GM18868 (cell line): ENCODE results near the gene SRBD1.

Experiments used
- ATAC-seq: cut with Tn5 transposase; IDR thresholded peaks from one replicate; pipeline ENCODE4 v1.9.1; 2021; ENCODE audit warnings: mild to moderate bottlenecking, moderate library complexity; ENCODE audit not compliant: unreplicated experiment

SRBD1 gene

DNA sequence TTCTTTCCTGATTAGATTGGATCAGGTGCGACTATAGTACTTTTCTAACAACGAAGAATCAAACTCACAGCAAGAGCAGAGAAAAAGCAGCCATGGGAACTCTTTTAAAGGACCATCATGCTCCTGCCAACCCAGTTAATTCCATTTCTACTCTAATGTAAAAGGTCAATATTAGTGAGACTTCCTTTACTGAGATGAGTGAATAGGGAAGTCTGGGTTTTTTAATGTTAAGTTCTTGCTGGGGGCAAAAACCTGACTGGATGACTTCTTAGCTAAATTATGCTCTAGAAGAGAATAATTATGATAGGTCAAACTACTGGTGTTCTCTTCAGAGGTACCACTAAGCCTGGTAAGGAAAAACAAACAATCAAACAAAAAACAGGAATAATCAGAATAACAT, 8.4 kb downstream of the SRBD1 start:
- ATAC-seq = no peak

DNA sequence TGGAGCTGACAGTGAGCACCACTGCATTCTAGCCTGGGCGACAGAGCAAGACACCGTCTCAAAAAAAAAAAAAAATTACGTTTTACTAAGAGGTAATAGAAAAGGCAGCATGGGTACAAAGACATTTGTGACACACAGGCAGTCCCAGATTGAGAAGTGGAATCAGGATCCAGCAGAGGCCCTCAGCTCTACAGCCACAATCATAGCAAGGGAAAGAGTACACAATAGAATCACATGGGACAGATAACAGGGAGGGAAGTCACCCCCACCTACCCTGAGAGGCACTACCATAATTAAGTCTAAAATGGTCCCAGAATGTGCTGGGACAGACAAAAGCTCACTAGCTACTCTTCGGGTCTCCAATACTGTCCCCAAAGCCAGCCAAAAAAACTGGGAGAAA, 12.5 kb downstream of the SRBD1 start:
- no peak for ATAC-seq

DNA sequence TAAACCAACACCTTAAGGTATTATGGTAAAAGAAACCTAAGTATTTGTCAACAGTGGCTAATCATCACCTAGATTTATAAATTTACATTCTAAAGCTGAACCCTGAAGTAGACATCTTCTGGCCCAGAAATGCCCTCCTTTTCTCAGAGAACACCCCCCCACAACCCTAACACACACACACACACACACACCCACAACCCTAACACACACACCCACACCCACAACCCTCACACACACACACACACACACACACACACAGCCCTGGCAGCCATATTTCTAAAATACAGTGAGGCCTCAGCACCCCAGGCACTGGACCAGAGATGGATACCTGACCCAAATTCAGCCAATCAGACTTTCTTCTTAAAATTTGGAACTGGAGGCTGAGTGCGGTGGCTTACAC, 14.3 kb downstream of the SRBD1 start:
- ATAC-seq = no peak

DNA sequence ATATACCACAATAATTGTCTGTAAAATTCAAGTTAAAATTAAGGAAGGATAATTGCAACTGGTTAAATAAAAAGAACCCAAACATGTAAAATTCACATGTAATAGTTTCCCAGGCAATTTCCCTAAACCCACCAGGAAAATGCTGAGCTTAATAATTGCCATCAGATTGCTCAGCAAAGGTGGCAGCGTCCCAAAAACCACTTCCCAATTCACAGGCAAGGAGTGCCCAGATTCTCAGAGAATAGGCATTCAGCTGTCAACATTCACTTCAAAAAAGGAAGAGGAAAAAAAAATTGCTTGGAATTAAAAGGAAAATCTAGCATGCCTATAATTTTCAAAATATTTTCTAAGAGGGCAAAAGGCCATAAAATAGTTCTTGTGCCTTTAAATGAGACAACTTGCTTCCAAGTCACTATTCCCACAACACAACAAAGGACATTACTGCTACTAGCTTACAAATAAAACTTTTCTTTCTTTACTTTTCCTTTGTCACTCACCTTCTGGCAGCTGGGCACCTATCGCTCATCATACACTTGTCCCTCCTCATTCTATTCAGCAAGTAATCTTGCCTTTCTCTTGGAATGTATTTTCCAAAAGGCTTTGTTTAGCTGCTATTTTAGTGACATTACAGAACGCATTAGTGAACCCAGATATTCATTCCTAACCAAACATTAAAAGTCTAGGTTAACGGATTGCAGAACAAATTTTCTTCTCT, 15.2 kb downstream of the SRBD1 start:
- ATAC-seq = no peak

DNA sequence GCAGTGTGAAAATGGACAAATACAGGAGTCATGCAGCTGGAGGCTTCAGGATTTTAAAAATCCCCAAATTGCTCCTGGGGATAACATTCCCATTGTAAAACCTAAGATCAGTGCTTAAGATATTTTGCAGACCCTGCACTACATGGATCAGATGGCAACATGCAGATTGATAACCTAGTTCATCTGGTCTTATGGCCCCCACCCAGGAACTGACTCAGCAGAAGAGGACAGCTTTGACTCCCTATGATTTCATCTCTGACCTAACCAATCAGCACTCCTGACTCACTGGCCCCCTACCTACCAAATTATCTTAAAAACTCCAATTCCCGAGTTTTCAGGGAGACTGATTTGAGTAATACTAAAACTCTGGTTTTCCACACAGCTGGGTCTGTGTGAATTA, 20.0 kb downstream of the SRBD1 start:
- no peak for ATAC-seq

DNA sequence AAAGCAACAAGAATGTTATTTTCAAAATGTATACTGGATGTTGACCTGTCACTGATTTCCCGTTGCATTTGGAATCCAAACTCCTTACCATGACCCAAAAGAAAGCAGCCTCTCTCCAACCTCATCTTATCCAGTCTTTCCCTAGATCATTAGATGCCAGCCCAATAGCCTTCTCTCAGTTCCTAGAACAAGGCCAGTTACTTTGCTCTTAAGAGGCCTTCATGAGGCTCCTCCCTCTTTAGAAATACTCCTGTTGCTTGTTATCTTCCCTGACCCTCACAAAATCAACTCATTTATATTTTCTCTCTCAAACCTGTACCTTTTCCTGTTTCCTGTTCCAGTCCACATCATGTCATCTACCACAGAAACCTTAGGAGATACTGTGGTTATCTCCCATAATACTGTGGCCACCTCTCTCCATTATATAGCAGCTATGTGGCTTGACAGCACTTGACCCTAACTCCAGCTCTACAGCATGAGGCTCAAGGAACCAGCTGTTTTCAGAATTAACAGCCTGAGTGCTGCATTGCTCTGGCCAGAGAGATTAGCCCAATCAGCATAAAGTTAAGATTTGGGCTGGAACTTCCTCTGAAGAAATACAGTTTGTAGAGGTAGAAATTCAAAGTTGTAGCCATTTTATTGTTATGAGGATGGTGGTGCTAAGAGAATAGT, 22.8 kb downstream of the SRBD1 start:
- ATAC-seq = no peak

DNA sequence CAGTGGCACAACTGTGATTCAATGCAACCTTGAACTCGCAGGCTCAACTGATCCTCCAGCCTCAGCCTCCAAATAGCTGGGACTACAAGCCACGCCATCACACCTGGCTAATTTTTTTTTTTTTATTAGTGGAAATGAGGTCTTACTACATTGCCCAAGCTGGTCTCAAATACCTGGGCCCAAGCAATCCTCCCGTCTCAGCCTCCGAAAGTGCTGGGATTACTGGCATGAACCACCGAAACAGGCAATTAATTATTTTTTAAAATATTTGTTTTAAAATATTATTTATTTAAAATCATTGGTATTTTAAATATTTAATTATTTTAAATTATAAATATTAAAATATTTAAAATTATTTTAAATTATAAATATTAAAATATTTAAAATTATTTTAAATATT, 24.5 kb downstream of the SRBD1 start:
- no peak for ATAC-seq

DNA sequence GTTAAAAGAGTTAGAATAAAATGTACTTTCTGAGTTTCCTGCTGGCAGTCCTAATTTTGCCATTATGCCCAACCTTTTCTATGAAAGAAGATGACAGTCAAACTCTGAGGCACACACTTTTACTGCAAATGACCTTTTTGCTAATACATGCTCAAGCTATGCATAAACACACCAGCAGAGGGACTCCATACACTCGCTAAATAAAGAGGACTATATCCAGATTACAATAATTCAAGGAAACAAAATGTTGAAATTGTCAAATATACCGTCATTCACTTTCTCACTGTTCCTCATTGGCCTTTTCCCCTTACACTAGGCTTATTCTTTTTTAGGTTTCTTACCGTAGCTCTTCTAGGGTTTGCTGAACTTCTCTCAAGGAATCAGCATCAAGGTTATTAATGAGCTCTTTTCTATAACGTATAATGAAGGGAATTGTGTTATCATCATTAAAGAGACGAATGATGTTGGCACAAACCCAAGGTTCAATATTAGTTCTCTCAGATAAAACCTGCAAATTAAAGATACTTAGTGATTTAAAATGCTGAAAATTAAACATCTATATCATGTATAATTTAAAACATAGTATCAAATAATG, 25.7 kb downstream of the SRBD1 start:
- no peak for ATAC-seq

DNA sequence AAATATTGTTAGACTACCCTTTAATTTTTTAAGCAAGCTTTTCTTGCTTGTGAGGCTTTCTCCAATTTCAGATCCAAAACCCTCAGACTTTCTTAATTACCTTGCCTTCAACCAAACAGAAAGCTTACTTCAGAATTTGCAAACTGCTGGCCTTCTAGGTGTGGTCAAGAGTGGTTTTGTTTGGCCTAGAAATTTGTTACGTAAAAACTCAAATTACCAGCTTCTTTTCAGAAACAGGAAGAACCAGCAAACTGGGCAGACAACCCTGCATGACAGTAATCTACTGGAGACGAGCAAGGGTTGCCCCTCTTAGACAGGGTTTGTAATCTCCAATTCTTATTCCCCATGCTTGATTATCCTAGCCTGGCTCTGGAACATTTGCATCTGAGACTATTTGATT, 27.1 kb downstream of the SRBD1 start:
- ATAC-seq = no peak

DNA sequence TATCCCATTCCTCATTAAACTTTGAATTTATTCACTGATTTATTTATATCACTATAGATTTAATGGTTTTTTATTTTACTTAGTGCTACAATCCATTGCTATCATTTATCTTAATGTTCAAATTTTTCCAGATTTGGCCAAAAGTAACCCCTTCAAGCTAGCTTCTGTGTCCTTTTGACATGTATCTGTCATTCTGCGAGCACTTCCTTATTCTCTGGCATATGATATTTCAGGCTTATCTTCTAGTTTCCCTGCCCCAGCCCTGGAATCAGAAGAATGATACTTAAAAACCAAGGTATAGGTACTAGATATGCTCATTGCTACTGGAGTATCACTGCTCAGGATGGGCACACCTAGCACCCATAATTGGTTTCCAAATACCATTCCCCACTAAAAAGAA, 28.5 kb downstream of the SRBD1 start:
- no peak for ATAC-seq

DNA sequence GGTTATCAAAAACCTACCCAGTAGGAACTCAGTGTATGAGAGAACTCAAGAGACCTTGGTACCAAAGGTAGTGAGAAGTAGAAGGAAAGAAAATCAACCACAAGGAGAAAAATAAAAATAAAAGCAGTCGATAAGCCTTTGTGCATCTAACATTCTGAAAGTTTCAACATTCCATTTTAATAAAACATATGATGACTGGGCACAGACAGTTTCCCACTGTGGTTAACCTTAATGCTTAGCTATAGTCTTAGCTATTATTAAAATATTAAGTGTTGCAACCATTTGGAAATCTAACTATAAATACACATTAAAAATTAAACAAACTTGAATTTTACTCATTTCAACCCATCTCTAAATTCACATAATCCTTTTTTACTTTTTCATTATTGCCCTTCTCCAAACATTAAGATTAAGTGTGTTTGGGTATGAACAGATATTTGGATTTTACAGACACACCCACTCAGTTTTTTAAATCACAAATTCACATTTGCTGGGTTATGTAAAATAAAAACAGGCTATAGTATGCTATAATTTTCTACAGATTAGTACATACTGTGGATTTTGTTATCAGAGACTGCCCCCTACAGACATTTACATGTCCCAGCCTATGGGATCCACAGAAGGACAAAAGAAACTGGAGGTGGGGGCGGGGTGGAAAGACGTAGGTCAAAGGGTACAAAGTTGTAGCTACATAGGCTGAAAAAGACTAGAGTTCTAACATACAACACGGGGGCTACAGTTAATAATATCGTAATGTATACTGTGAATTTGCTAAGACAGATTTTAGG, 32.8 kb downstream of the SRBD1 start:
- ATAC-seq = no peak

DNA sequence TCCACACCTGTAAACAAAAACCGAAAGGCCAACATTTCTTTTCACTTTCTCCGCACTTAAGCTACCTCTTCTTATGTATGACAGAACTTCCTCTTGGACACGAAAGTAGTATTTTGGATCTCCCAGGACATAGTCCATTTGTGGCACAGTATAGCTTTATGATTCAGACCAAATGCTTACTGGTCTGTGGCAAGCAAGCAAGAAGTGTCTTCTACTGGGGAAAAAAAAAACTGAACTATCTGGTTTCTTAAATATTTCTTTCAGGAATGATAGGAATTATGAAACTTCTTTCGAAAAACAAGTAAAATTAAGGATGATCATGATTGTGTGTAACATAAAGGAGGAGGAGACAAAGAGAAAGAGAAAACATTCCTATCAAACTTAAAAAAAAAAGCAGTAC, 33.6 kb downstream of the SRBD1 start:
- ATAC-seq = no peak

DNA sequence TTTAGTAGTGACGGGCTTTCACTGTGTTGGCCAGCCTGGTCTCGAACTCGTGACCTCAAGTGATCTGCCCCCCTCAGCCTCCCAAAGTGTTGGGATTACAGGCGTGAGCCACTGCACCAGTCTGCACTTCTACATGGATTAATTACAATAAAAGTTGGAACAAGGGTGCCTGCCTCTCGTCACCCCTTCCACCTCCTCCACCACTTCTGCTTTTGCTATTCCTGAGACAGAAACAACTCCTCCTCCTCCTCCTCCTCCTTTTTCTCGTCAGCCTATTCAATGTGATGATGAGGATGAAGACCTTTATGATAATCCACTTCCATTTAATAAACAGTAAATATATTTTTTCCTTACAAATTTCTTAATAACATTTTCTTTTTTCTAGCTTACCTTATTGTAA, 35.2 kb downstream of the SRBD1 start:
- ATAC-seq = no peak

DNA sequence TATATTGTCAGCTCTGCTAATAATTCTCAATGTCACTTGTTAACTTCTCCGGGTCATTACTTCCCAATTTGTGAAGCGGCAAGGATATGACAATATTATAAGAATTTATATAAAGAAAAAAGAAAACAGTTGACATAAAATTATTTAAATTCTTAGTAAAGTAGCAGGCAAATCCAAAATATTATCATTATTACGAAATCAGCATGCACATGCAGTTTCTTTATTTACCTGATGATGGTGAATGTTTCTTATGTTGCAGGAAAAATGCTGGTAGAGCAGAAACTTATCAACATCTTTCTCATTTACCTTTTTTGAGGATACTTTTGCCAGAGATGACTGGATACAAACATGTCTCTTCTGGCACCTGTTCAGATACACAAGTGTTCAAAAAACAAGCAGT, 38.1 kb downstream of the SRBD1 start:
- ATAC-seq = no peak

DNA sequence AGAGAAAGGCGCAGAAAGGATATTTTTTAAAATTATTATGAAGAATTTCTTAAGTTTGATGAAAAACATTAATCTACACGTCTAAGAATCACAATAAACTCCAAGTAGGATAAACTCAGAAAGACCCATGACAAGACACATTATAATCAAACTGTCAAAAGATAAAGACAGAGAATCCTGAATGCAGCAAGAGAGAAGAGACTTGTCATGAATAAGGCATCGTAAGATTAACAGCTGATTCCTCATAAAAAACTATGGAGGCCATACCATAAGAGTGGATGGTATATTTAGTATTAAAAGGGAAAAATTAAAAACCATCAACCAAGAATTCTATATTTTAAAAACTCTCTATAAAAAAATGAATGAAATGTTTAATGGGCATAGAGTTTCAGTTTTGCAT, 39.1 kb downstream of the SRBD1 start:
- ATAC-seq = no peak

DNA sequence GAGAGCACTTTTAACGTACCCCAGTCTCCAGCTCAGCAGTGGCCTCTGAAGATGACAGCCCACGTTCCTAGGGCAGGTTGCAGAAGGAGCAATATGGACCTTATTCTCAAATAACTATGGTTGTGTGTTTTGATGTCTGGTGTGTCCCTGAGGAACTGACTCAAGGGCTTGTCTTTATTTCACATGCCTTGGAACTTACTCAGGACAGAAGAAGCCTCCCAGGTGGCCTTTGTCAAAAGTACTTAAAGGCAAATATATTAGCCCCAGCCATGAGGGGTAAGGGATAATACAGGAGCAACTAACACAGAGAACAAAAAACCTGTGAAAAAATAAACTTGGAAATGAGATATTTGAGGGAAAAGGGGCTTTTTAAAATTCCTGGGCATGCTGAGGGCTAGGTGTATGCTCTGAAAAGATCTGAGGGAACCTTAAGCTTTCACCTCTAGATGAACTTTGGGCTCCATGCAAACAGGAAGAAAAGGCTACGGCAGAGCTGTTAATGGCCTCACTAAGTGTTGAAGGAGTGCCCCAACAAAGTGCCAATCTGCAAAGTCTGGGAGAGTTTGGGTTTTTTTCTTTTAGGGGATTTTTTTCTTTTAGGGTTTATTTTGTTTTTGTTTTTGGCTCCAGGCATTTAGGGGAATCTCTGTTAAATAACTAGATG, 40.3 kb downstream of the SRBD1 start:
- ATAC-seq = no peak

DNA sequence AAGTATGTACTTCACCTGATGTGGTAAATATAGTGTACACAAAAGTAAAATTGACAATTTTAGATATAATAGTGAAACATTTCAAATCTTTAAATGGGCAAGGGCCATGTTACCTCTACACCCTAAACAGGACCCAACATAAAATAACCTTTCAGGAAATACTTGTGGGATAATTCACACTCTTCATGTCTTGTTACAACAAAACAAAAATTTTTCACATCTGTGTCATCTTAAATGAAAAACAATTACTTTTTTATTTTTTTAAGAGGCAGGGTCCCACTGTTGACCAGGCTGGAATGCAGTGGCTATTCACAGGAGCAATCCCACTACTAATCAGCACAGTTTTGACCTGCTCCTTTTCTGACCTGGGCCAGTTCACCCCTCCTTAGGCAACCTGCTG, 42.1 kb downstream of the SRBD1 start:
- ATAC-seq = no peak

DNA sequence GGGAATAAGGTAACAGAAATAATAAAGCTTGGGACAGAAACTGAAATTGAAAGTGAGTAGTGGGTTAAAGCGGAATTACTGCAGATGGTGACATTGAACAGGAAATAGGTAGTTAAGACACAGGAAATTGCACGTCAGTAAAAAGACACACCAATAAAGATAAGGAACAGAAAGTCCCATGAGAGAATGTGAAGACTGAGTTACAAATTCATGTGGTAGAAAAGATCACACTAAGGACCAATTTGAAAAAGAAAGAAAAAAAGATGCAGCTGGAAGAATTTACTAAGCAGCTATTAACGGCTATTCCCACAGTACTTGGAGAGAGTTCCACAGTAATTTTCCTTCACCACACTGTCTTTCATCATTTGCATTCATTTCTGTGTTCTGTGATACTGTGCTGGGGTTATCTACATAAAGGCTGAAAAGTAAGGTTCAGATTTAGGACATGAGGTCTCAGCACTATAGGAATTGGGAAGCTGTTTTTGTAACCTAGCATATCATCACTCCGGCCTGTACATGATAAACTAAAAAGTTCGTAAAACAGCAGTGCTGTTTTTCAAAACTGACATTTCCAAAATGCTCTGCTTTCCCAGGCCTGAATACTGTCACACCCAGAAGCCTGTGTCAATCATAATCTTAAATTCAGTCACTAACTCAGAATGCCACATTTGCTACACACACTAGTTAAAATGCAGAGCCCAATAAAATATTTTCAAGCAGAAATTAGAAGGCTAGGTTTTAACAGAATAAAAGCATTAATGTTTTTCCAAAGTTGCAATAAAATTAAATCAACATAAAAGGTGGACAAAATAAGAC, 42.9 kb downstream of the SRBD1 start:
- ATAC-seq = peak; percentile 96

DNA sequence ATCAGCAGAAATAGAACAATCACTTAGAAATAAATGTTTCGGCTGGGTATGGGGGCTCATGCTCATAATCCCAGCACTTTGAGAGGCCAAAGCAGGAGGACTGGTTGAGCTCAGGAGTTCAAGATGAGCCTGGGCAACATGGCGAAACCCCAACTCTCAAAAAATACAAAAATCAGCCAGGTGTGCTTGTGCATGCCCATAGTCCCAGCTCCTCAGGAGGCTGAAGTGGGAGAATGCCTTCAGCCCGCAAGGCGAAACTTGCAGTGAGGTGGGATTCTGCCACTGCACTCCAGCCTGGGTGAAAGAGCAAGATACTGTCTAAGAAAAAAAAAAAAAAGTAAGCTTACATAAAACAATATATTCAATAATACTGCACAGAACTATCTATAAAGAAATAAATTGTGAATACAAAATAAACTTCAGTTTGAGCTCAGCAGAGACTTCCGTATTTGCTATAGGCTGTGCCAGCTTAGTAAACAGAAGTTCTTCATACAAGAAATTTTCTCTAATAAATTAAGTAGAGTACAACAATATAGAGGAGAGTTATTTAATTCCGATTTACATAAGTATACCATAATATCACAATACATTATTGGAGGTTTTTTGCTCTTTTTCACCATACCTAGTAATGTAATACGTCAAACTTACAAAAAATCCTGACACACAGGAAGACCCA, 43.6 kb downstream of the SRBD1 start:
- ATAC-seq = peak; percentile 14

DNA sequence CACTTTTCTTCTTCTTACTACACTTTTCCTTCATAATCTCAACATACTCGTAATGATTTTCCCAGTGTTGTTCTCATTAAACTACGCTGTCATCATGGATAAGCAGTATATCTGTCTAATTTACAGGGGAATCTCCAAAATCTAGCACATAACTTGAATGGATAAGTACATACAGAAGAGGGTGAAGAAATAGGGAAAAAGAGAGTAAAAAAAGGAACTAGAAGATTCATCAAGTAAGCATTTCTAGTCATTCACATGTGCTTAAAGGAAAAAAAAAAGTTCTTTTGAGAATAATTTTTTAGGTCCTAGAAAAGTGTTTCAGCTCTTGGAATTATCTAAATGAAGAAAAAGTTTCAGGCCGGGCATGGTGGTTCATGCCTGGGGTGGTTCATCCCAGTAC, 51.6 kb downstream of the SRBD1 start:
- ATAC-seq = no peak
